Kidney epithelial cell (primary cell): ENCODE results near the gene SPCS3. TPM values are rescaled to one million over a fixed set of nuclear protein-coding genes. Genes with fewer than 3 reads are reported as not detected.

Source experiments
- DNase-seq: peaks from one replicate; pipeline ENCODE4 v3.0.0-alpha.2; 2010; ENCODE audit warnings: low read depth
- H3K27me3 ChIP-seq: 2 replicates; pipeline ENCODE4 v1.6.0; 2011; ENCODE audit warnings: low read length; ENCODE audit not compliant: control insufficient read depth, insufficient read depth
- H3K36me3 ChIP-seq: 2 replicates; pipeline ENCODE4 v1.5.1; 2011; ENCODE audit warnings: low read length; ENCODE audit not compliant: control insufficient read depth, insufficient read depth
- H3K4me3 ChIP-seq: 2 replicates; pipeline ENCODE4 v1.5.1; 2011; ENCODE audit warnings: low read depth, mild to moderate bottlenecking, control low read depth, low read length
- CTCF ChIP-seq: IDR thresholded peaks from 2 replicates; pipeline ENCODE4 v1.5.1; 2011; ENCODE audit warnings: mild to moderate bottlenecking, moderate library complexity, low read length, control low read depth, inconsistent platforms; ENCODE audit not compliant: insufficient read depth, poor library complexity, severe bottlenecking
- total RNA-seq: library from RNA; depleted of rRNA; stranded (reverse); fragments of >200 nt; gene quantifications from 2 replicates; pipeline ENCODE4 v1.2.3, GENCODE V29; 2015

SPCS3 gene
- total RNA-seq = 110 and 117 TPM in 2 replicates

GRCh38 chr4:176319704-176320339 is at the start of gene SPCS3:
Gene SPCS3, plus strand, starts transcription at chr4:176319966. Its CDS starts 111 bp downstream, at chr4:176320077.
- H3K4me3 ChIP-seq = peak within 1 kb of the TSS; percentile 92
- peak; percentile 63 for DNase-seq

GRCh38 chr4:176270669-176271068 is 49.1 kb upstream of the SPCS3 start:
- DNase-seq = peak; percentile 100
- H3K36me3 ChIP-seq = no peaks in the 10 kb centered on the region
- no peak for TF ChIP-seq CTCF
- no peak overlapping the region for H3K4me3 ChIP-seq
- H3K27me3 ChIP-seq = no peaks in the 10 kb centered on the region

More at GRCh38 chr4:176319704-176320339, at the start of gene SPCS3:
- no peaks in the 10 kb centered on the region for H3K36me3 ChIP-seq
- no peaks in the 10 kb centered on the region for H3K27me3 ChIP-seq
- TF ChIP-seq CTCF = no peak

- DNase-seq = peak; percentile 42
- no peak for TF ChIP-seq CTCF
- no peaks in the 10 kb centered on the region for H3K36me3 ChIP-seq
Measured at GRCh38 chr4:176271749-176272148, 48.0 kb upstream of the SPCS3 start.

GRCh38 chr4:176272799-176273198 is 47.0 kb upstream of the SPCS3 start:
- Histone ChIP-seq H3K36me3 (no peaks in the 10 kb centered on the region), H3K4me3 (no peak overlapping the region), H3K27me3 (no peaks in the 10 kb centered on the region)
- no peak for TF ChIP-seq CTCF
- no peak for DNase-seq

More at GRCh38 chr4:176271749-176272148, 48.0 kb upstream of the SPCS3 start:
- no peaks in the 10 kb centered on the region for H3K27me3 ChIP-seq
- H3K4me3 ChIP-seq = no peak overlapping the region

- DNase-seq = no peak
- TF ChIP-seq CTCF = no peak
- Histone ChIP-seq H3K4me3 (no peak overlapping the region), H3K27me3 (no peaks in the 10 kb centered on the region), H3K36me3 (no peaks in the 10 kb centered on the region)
Measured at GRCh38 chr4:176273736-176274135, 46.0 kb upstream of the SPCS3 start.

- Histone ChIP-seq H3K27me3 (no peaks in the 10 kb centered on the region), H3K4me3 (no peak overlapping the region), H3K36me3 (no peaks in the 10 kb centered on the region)
- no peak for DNase-seq
- TF ChIP-seq CTCF = no peak
Measured at GRCh38 chr4:176274441-176274840, 45.3 kb upstream of the SPCS3 start.
